Activated naive CD4-positive, alpha-beta T cell treated with anti-CD3 and anti-CD28 coated beads, Interleukin-2, amount 50 U/mL, for 24 hours (primary cell): ENCODE data around the gene ADH1A.

Source experiments
- H3K27ac Mint-ChIP-seq: one replicate; pipeline ENCODE4 v1.8.0; 2021; ENCODE audit warnings: mild to moderate bottlenecking, mixed read lengths
- H3K27me3 Mint-ChIP-seq: one replicate; pipeline ENCODE4 v1.8.0; 2021; ENCODE audit warnings: mixed read lengths
- H3K36me3 Mint-ChIP-seq: one replicate; pipeline ENCODE4 v1.8.0; 2021; ENCODE audit warnings: mixed read lengths
- H3K4me1 Mint-ChIP-seq: one replicate; pipeline ENCODE4 v1.8.0; 2021; ENCODE audit warnings: mixed read lengths
- H3K4me3 Mint-ChIP-seq: one replicate; pipeline ENCODE4 v1.8.0; 2021; ENCODE audit warnings: mild to moderate bottlenecking, mixed read lengths
- H3K9me3 Mint-ChIP-seq: one replicate; pipeline ENCODE4 v1.8.0; 2021; ENCODE audit warnings: mixed read lengths

The ADH1A gene

DNA sequence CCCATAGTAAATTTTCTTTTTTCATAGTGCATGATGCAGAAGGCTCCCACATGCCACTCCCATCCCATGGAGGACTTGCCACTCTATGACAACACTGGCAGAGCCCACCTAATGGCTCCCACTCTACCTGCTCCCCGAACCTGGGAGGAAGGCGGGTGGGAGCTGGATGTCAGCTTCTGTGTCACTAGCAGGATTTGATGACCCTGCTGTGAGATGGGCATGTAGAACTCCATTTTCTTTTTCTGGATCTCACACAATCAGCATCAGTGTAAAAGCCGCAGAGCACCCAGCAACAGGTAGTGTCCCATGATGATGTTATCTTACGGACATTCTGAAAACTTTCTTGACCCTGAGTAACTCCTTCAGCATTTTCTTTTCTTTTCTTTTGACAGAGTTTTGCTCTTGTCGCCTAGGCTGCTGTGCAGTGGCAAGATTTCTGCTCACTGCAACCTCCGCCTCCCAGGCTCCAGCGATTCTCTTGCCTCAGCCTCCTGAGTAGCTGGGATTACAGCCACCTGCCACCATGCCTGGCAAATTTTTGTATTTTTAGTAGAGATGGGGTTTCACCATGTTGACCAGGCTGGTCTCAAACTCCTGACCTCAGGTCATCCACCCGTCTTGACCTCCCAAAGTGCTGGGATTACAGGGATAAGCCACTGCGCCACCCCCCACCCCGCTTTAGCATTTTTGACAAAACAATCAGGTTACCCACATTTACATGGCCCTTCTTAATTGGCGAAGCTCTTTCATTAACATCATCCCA, 15.0 kb upstream of the ADH1A start:
- Mint-ChIP-seq H3K27me3 (peaks cover 3% of the 10 kb centered on the region), H3K4me3 (no peak overlapping the region), H3K9me3 (no peaks in the 10 kb centered on the region), H3K4me1 (no peaks in the 10 kb centered on the region), H3K36me3 (no peaks in the 10 kb centered on the region), H3K27ac (no peak overlapping the region)

DNA sequence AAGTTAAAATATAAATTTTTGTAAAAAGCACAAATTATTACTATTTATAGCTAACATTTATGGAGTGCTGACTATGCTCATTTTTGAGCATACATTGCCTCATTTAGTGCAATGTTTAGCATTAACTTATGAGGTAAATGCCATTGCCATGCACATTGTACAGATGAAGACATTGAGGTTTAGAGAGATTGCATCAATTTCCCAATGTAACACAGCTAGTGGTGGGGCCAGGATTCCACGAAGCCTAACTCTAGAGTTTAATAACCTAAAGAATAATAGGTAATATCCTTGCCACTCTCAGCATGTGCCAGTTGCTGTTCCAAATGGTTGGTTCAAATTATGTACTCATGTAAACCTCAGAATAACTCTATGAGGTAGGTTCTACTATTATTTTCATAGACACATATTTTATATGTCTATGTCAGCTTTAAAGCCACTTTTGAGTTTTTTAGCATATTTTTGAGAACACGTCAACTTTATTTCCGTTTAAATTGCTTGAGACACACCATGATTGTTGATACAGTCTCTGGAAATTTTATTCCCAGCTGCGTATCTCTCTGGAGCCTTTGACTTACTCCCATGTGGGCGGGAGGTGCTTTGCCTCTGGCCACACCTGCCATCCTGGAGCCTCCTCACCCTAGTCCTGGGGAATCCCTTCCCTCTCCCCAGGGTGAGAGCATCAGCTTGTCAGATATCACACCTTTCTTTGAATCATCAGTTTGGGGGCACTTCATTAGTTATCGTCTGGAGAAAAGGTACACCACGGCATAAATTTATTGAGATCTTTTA, 10.8 kb upstream of the ADH1A start:
- H3K27ac Mint-ChIP-seq = no peak overlapping the region
- no peak overlapping the region for H3K4me3 Mint-ChIP-seq
- peaks cover 3% of the 10 kb centered on the region for H3K27me3 Mint-ChIP-seq
- no peaks in the 10 kb centered on the region for H3K4me1 Mint-ChIP-seq
- peaks cover 18% of the 10 kb centered on the region for H3K9me3 Mint-ChIP-seq
- H3K36me3 Mint-ChIP-seq = no peaks in the 10 kb centered on the region

DNA sequence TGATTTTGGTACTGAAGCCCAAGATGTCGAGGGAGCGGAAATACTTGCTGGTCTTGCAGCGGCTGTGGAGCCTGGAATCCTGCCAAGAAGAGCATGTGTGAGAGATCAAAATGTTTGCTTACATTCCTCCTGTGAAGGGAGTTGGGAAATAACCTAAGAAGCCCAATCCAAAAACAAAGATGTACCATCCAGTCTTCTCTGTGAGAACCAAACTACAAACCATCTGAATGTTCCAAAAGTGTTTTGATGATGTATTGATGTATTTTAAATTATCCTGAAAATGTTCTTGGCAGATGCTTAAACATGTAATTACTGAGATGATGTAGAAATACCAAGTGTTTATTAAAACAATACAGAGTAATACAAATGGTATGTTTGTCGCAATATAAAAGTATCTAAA, 10.1 kb upstream of the ADH1A start:
- Mint-ChIP-seq H3K4me3 (no peak overlapping the region), H3K36me3 (no peaks in the 10 kb centered on the region), H3K27me3 (peaks cover 2% of the 10 kb centered on the region), H3K27ac (no peak overlapping the region), H3K9me3 (peaks cover 24% of the 10 kb centered on the region), H3K4me1 (no peaks in the 10 kb centered on the region)

DNA sequence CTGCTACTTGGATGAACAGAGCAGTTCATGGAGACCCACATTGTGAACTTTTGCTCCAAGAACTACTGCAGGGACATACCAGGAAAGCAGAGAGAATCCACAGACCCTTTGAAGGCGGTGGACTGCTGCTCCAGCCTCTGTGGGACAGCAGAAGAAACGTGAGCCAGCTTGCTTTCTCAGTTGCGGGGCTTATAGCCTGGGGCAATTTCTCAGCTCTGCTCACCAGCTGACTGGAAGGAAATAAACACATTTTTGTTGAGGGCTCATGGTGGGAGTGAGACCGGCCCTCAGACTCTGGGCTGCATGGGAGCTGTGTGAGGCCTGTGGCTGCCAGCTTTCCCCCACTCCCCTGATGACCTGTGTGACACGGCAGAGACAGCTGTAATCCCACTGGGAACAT, 2.6 kb upstream of the ADH1A start:
- peaks cover 27% of the 10 kb centered on the region for H3K9me3 Mint-ChIP-seq

DNA sequence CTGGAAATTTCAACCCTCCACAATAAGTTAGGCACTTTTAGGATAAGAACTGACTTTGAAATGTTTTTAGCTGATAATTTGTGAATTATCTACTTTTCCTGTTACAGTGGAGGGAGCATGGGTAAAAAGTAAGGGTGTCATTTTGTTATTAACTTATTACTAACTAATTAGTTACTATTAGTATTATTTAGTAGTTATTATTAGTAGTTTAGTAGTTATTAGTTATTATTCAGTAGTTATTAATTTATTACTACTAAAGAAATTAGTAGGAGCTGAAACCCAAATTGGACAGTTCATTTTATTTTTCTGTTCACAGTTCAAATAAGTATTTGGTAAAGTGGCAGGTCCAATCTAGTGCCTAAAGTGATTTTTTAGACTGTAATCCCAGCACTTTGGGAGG, 5.4 kb downstream of the ADH1A start:
- Mint-ChIP-seq H3K9me3 (no peaks in the 10 kb centered on the region), H3K4me1 (no peaks in the 10 kb centered on the region), H3K36me3 (no peaks in the 10 kb centered on the region), H3K27me3 (no peaks in the 10 kb centered on the region), H3K4me3 (no peak overlapping the region), H3K27ac (no peak overlapping the region)

More for the DNA sequence above, 2.6 kb upstream of the ADH1A start:
- Mint-ChIP-seq H3K27me3 (peaks cover 16% of the 10 kb centered on the region), H3K4me1 (no peaks in the 10 kb centered on the region), H3K4me3 (no peak overlapping the region), H3K27ac (no peak overlapping the region), H3K36me3 (peaks cover 2% of the 10 kb centered on the region)

DNA sequence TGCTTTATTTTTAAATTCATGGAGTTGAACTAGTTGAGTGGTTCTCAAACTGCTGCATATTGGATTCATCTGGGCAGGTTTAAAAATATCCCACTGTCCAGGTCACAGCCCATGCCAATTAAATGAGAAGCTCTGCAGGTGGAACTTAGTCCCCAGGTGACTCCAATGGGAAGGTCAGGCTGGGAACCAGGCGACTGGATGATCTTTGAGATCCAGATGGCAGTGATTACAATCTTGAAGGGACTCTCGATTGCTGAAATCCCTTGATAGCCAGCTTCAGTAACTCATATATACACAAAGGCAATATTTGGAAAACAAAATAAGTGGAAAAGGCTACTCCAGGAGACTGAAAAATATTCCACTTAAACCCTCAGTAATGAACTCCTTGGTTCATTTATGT, 8.1 kb downstream of the ADH1A start:
- peaks cover 2% of the 10 kb centered on the region for H3K27me3 Mint-ChIP-seq
- H3K27ac Mint-ChIP-seq = no peak overlapping the region
- no peaks in the 10 kb centered on the region for H3K36me3 Mint-ChIP-seq
- H3K4me1 Mint-ChIP-seq = no peaks in the 10 kb centered on the region
- no peak overlapping the region for H3K4me3 Mint-ChIP-seq
- no peaks in the 10 kb centered on the region for H3K9me3 Mint-ChIP-seq

DNA sequence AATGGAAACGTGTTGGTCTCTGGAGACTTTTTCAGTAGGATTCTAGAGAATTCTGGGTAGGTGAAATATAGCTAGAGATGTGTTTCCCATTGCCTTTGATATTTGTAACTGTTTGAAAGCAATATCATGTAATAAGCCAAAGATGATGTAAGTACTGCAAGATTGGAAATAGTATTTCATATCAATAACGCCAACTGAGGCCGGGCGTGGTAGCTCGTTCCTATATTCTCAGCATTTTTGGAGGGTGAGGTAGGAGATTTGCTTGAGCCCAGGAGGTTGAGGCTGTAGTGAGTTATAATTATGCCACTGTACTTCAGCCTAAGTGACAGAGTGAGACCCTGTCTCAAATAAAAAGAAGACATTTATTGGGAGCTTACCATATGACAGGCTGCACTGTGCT, 9.5 kb downstream of the ADH1A start:
- Mint-ChIP-seq H3K4me1 (no peaks in the 10 kb centered on the region), H3K4me3 (no peak overlapping the region), H3K27me3 (peaks cover 2% of the 10 kb centered on the region), H3K9me3 (no peaks in the 10 kb centered on the region), H3K36me3 (no peaks in the 10 kb centered on the region), H3K27ac (no peak overlapping the region)

DNA sequence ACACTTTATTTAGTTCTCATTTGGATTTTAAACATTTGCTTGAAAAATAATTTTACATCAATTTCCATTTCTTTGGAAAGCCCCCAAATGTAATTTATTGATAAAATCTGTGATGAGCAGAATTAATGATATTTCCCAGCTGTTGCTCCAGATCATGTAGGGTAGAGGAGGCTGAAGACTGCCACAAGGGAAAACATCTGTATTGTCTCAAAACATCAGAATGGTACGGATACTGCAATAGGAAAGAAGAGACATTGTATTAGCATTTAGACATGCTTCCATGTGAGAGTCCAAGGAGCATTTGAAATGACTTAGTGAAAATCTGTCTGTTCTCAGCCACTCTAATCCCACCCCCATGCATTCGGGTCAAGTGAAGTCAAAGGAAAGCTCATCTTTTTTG, 14.4 kb downstream of the ADH1A start:
- H3K27ac Mint-ChIP-seq = no peak overlapping the region
- H3K4me3 Mint-ChIP-seq = no peak overlapping the region
- no peaks in the 10 kb centered on the region for H3K4me1 Mint-ChIP-seq
- peaks cover 2% of the 10 kb centered on the region for H3K27me3 Mint-ChIP-seq
- H3K9me3 Mint-ChIP-seq = peaks cover 12% of the 10 kb centered on the region
- H3K36me3 Mint-ChIP-seq = no peaks in the 10 kb centered on the region

DNA sequence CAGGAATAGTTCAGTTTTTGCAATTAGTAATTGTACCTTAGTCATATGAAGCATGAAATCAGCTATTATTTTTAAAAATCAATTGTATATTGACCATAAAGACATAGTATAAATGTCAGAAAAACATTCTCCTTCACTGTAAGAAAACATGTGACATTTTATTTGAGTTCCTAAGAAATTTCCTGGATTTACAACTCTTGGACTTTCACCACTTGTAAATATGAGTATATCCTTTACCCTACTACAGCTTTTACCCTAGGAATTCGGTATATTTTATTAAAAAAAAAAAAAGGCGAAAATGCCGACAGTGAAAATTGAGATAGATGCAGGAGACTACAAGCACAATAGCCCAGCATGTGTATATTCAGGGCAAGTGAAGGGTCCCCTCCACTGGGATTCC, 14.9 kb downstream of the ADH1A start:
- H3K4me3 Mint-ChIP-seq = no peak overlapping the region

DNA sequence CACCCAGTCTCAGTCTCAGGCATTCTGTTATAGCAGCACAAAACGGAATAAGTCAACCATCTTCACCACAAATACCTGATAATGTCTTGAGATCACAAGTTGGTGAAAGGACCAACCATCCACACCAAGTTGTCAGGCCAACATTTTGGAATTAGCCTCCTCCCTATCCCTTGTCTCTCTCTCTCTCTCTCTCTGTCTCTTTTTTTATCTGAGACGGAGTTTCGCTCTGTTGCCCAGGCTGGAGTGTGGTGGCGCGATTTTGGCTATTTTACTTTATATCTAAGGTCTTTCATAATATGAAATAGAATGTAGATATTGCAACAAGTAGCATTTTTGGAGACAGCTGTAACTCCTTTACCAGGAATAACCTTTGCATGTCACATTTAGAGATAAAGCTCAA, 15.7 kb downstream of the ADH1A start:
- no peak overlapping the region for H3K4me3 Mint-ChIP-seq
- no peaks in the 10 kb centered on the region for H3K36me3 Mint-ChIP-seq
- H3K27ac Mint-ChIP-seq = no peak overlapping the region
- peaks cover 12% of the 10 kb centered on the region for H3K9me3 Mint-ChIP-seq
- H3K4me1 Mint-ChIP-seq = no peaks in the 10 kb centered on the region
- H3K27me3 Mint-ChIP-seq = no peaks in the 10 kb centered on the region

More for the DNA sequence above, 14.9 kb downstream of the ADH1A start:
- H3K27me3 Mint-ChIP-seq = peaks cover 2% of the 10 kb centered on the region
- H3K4me1 Mint-ChIP-seq = no peaks in the 10 kb centered on the region
- no peaks in the 10 kb centered on the region for H3K36me3 Mint-ChIP-seq
- H3K9me3 Mint-ChIP-seq = peaks cover 12% of the 10 kb centered on the region
- no peak overlapping the region for H3K27ac Mint-ChIP-seq

DNA sequence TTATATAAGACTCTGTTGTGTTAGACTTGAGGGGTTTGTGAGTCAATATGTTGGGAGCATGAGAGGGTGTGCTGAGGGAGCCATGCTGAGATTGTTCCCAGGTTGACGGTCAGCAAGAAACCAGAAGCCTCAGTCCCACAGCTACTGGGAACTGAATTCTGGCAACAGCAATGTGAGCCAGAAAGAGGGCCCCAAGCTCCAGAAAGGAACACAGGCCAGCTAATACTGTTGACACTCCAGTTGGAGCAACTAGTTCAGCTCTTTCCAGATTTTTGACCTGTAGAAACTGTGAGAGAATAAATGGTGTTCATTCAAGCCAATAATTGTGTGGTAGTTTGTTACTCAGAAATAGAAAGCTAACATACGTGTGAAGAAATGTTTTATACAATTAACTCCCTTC, 17.1 kb downstream of the ADH1A start:
- no peaks in the 10 kb centered on the region for H3K4me1 Mint-ChIP-seq
- H3K4me3 Mint-ChIP-seq = no peak overlapping the region
- H3K9me3 Mint-ChIP-seq = peaks cover 12% of the 10 kb centered on the region
- H3K27ac Mint-ChIP-seq = no peak overlapping the region
- H3K36me3 Mint-ChIP-seq = no peaks in the 10 kb centered on the region
- no peaks in the 10 kb centered on the region for H3K27me3 Mint-ChIP-seq

DNA sequence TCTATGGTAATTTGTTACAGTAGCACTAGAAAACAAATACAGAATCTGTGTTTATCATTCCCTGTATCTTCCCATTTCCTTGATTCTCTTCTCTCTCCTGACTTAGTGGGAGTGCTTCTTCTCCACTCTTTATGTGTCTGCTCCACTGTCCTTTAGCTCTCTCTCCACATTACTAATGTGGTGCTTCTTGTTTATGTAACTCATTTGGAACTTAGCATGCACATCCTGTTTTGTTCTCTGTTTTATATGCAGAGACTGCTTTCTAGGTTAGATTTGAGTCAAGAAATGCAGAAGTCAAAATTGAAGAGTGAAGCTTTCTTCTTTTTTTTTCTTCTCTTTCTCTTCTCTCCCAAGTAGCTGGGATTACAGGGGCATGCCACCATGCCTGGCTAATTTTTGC, 25.9 kb downstream of the ADH1A start:
- Mint-ChIP-seq H3K4me3 (no peak overlapping the region), H3K27me3 (peaks cover 5% of the 10 kb centered on the region), H3K9me3 (peaks cover 19% of the 10 kb centered on the region), H3K27ac (no peak overlapping the region), H3K4me1 (no peaks in the 10 kb centered on the region), H3K36me3 (peaks cover 2% of the 10 kb centered on the region)

DNA sequence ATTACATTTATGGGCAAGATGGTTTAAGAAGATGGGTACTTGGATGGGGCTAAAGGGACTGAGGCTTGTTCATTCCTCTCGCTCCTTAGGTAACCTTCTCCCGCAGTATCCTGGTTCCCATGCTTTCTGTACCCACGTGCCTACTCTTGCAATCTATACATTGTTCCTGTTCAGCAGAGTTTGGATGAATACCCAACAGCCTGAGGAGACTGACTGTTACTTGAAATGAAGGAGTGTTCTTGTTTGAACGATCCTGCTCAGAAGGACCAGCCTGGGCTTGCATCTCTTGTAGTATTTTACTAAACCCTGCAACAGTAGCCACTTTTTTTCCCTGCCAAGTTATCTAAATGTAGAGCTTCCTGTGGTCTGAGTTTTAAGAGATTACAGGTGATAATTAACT, 38.0 kb downstream of the ADH1A start:
- H3K27me3 Mint-ChIP-seq = peaks cover 8% of the 10 kb centered on the region
- H3K9me3 Mint-ChIP-seq = no peaks in the 10 kb centered on the region
- H3K4me3 Mint-ChIP-seq = no peak overlapping the region
- H3K36me3 Mint-ChIP-seq = no peaks in the 10 kb centered on the region
- no peak overlapping the region for H3K27ac Mint-ChIP-seq
- H3K4me1 Mint-ChIP-seq = no peaks in the 10 kb centered on the region

DNA sequence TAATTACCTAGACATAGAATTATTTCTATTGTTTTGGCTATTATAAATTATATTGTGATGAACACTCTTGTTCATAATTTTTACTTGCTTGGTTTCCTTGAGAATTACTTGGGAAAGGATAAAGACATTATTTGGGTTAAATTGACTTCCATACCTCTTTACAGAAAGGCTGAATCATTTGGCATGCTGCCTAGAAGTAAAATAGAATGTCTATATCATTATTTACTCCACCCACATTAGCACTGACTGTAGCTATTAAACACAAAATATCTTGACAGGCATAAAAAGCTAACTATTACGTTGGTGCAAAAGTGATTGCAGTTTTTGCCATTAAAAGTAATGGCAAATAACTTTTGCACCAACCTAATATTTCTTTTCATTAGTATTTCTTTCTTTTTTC, 42.1 kb downstream of the ADH1A start:
- H3K4me3 Mint-ChIP-seq = no peak overlapping the region
- no peaks in the 10 kb centered on the region for H3K4me1 Mint-ChIP-seq
- H3K9me3 Mint-ChIP-seq = peaks cover 15% of the 10 kb centered on the region
- H3K27ac Mint-ChIP-seq = no peak overlapping the region
- peaks cover 11% of the 10 kb centered on the region for H3K27me3 Mint-ChIP-seq
- peaks cover 5% of the 10 kb centered on the region for H3K36me3 Mint-ChIP-seq

DNA sequence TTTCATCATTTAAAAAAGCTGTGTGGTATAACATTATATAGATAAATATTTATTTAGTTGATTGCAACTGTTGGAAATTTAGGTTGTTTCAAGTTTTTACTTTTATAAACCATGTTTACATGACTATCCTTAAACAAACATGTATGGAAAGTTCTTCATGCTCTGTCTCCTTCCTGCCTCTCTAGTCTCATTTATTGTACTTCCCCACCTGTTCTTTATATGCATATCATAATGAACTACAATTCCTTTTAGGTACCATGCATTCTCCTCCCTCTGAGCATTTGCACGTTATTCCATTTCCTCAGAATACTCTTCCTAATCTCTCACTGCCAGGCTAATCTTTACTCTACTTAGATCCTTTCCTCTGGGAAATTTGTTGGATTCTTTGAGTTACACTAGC, 54.8 kb downstream of the ADH1A start:
- Mint-ChIP-seq H3K27ac (no peak overlapping the region), H3K4me1 (no peaks in the 10 kb centered on the region), H3K4me3 (no peak overlapping the region), H3K27me3 (peaks cover 4% of the 10 kb centered on the region), H3K9me3 (peaks cover 5% of the 10 kb centered on the region), H3K36me3 (peaks cover 2% of the 10 kb centered on the region)

DNA sequence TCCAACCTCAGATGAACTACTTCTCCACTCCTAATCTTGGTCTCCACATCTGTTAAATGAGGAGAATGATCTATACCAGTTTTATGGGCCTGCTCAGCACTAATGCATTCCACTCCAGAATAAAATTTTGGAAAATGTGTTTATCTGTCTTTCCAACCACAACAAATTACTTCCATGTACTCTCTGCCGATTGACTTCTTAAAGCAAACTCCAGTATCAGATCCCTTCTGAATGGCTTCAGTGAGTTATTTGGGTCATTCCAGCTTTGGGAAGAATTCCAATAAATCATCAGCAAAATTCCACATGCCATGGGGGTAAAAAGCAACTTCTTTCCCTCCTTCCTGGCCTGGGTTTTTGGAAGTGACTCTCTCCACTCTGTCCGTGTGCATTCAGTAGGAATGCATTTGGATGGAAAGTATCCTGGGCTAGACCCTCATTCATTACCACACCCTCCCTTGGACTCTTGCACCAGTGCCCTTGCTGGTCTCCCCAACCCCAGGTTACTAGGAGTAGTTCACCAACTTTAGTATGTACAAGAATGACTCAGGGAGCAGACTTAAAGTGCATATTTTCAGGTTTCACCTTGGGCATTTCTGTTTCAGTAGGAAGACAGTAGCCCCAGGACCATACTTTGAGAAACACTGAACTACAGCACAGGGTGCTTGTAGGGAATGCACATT, 56.3 kb downstream of the ADH1A start:
- H3K36me3 Mint-ChIP-seq = peaks cover 2% of the 10 kb centered on the region
- no peaks in the 10 kb centered on the region for H3K4me1 Mint-ChIP-seq
- H3K27ac Mint-ChIP-seq = no peak overlapping the region
- H3K4me3 Mint-ChIP-seq = no peak overlapping the region
- peaks cover 11% of the 10 kb centered on the region for H3K9me3 Mint-ChIP-seq
- H3K27me3 Mint-ChIP-seq = peaks cover 4% of the 10 kb centered on the region
